ENCODE results near the gene GABPB1.

The GABPB1 gene

GRCh38 chr15:50345298-50345697 is 9.7 kb downstream of the GABPB1 start:
- no peak for FAIRE-seq

GRCh38 chr15:50344006-50344464 is 11.0 kb downstream of the GABPB1 start:
- DNase-seq (ENCODE audit: insufficient read length, low spot score) (no peak), FAIRE-seq (no peak)

More at GRCh38 chr15:50345298-50345697, 9.7 kb downstream of the GABPB1 start:
- DNase-seq (ENCODE audit: insufficient read length, low spot score): no peak

GRCh38 chr15:50341616-50342136 is 13.3 kb downstream of the GABPB1 start:
- FAIRE-seq (no peak), DNase-seq (ENCODE audit: insufficient read length, low spot score) (no peak)

- no peak for DNase-seq (ENCODE audit: insufficient read length, low spot score)
- no peak for FAIRE-seq
These were observed 14.6 kb downstream of the GABPB1 start for GRCh38 chr15:50340416-50340815.

GRCh38 chr15:50339717-50340116 is 15.3 kb downstream of the GABPB1 start:
- DNase-seq (ENCODE audit: insufficient read length, low spot score) (no peak), FAIRE-seq (no peak)

GRCh38 chr15:50335251-50335650 is 19.7 kb downstream of the GABPB1 start:
- DNase-seq (ENCODE audit: insufficient read length, low spot score): no peak
- no peak for FAIRE-seq

- FAIRE-seq: no peak
- no peak for DNase-seq (ENCODE audit: insufficient read length, low spot score)
These were observed 21.8 kb downstream of the GABPB1 start for GRCh38 chr15:50333229-50333628.

GRCh38 chr15:50330921-50331320 is 24.1 kb downstream of the GABPB1 start:
- no peak for FAIRE-seq
- no peak for DNase-seq (ENCODE audit: insufficient read length, low spot score)

- FAIRE-seq: no peak
- no peak for DNase-seq (ENCODE audit: insufficient read length, low spot score)
These were observed 26.9 kb downstream of the GABPB1 start for GRCh38 chr15:50328116-50328515.

GRCh38 chr15:50321680-50322210 is 33.3 kb downstream of the GABPB1 start:
- no peak for FAIRE-seq
- no peak for DNase-seq (ENCODE audit: insufficient read length, low spot score)

GRCh38 chr15:50320504-50320903 is 34.5 kb downstream of the GABPB1 start:
- FAIRE-seq (no peak), DNase-seq (ENCODE audit: insufficient read length, low spot score) (no peak)

- no peak for DNase-seq (ENCODE audit: insufficient read length, low spot score)
- FAIRE-seq: no peak
These were observed 36.3 kb downstream of the GABPB1 start for GRCh38 chr15:50318697-50319096.

GRCh38 chr15:50315814-50316630 is 39.0 kb downstream of the GABPB1 start:
- FAIRE-seq (no peak), DNase-seq (ENCODE audit: insufficient read length, low spot score) (peak; percentile 24)

- FAIRE-seq (no peak), DNase-seq (ENCODE audit: insufficient read length, low spot score) (no peak)
These were observed 42.4 kb downstream of the GABPB1 start for GRCh38 chr15:50312636-50313035.

GRCh38 chr15:50307799-50308198 is 47.2 kb downstream of the GABPB1 start:
- FAIRE-seq (no peak), DNase-seq (ENCODE audit: insufficient read length, low spot score) (no peak)

- FAIRE-seq (no peak), DNase-seq (ENCODE audit: insufficient read length, low spot score) (no peak)
These were observed 50.2 kb downstream of the GABPB1 start for GRCh38 chr15:50304836-50305235.

GRCh38 chr15:50302581-50302980 is 52.4 kb downstream of the GABPB1 start:
- FAIRE-seq (no peak), DNase-seq (ENCODE audit: insufficient read length, low spot score) (no peak)

- no peak for FAIRE-seq
- DNase-seq (ENCODE audit: insufficient read length, low spot score): no peak
These were observed 56.7 kb downstream of the GABPB1 start for GRCh38 chr15:50298340-50298739.

GRCh38 chr15:50295966-50296365 is 59.0 kb downstream of the GABPB1 start:
- no peak for FAIRE-seq
- no peak for DNase-seq (ENCODE audit: insufficient read length, low spot score)

- no peak for FAIRE-seq
- DNase-seq (ENCODE audit: insufficient read length, low spot score): no peak
These were observed 65.2 kb downstream of the GABPB1 start for GRCh38 chr15:50289749-50290148.

- FAIRE-seq: no peak
- DNase-seq (ENCODE audit: insufficient read length, low spot score): no peak
These were observed 67.5 kb downstream of the GABPB1 start for GRCh38 chr15:50287324-50288116.
